ENCODE measurements around the gene TMEM132E.

The TMEM132E gene

GRCh38 chr17:34673995-34674890, 94.9 kb downstream of the TMEM132E start:
- H3K9me3 ChIP-seq (ENCODE audit: control insufficient read depth, insufficient read depth, low read depth, low read length): no peaks in the 10 kb centered on the region
- no peaks in the 10 kb centered on the region for H3K36me3 ChIP-seq (ENCODE audit: control insufficient read depth in 2 of 2, insufficient read depth in 1 of 2, low read length in 2 of 2)
- ChIA-PET CTCF (no interaction called here), POLR2A (no interaction called here)
- H3K27ac ChIP-seq (ENCODE audit: extremely low read depth, low read depth, low read length): no peak overlapping the region
- H3K4me3 ChIP-seq (ENCODE audit: low read depth, low read length): no peak overlapping the region
- no peak for TF ChIP-seq IKZF3 (tag by site-specific recombination; IDR thresholded peaks at IDR 0.05)
- TF ChIP-seq EGR2 (tag by site-specific recombination; IDR thresholded peaks at IDR 0.05; ENCODE audit: low read depth): no peak
- TF ChIP-seq, protein P1, sequence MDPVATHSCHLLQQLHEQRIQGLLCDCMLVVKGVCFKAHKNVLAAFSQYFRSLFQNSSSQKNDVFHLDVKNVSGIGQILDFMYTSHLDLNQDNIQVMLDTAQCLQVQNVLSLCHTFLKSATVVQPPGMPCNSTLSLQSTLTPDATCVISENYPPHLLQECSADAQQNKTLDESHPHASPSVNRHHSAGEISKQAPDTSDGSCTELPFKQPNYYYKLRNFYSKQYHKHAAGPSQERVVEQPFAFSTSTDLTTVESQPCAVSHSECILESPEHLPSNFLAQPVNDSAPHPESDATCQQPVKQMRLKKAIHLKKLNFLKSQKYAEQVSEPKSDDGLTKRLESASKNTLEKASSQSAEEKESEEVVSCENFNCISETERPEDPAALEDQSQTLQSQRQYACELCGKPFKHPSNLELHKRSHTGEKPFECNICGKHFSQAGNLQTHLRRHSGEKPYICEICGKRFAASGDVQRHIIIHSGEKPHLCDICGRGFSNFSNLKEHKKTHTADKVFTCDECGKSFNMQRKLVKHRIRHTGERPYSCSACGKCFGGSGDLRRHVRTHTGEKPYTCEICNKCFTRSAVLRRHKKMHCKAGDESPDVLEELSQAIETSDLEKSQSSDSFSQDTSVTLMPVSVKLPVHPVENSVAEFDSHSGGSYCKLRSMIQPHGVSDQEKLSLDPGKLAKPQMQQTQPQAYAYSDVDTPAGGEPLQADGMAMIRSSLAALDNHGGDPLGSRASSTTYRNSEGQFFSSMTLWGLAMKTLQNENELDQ (tag by site-specific recombination; IDR thresholded peaks at IDR 0.05; ENCODE audit: low read depth): no peak
- no peak for TF ChIP-seq ZNF449 (tag by site-specific recombination; IDR thresholded peaks at IDR 0.05)
- TF ChIP-seq, protein P2, sequence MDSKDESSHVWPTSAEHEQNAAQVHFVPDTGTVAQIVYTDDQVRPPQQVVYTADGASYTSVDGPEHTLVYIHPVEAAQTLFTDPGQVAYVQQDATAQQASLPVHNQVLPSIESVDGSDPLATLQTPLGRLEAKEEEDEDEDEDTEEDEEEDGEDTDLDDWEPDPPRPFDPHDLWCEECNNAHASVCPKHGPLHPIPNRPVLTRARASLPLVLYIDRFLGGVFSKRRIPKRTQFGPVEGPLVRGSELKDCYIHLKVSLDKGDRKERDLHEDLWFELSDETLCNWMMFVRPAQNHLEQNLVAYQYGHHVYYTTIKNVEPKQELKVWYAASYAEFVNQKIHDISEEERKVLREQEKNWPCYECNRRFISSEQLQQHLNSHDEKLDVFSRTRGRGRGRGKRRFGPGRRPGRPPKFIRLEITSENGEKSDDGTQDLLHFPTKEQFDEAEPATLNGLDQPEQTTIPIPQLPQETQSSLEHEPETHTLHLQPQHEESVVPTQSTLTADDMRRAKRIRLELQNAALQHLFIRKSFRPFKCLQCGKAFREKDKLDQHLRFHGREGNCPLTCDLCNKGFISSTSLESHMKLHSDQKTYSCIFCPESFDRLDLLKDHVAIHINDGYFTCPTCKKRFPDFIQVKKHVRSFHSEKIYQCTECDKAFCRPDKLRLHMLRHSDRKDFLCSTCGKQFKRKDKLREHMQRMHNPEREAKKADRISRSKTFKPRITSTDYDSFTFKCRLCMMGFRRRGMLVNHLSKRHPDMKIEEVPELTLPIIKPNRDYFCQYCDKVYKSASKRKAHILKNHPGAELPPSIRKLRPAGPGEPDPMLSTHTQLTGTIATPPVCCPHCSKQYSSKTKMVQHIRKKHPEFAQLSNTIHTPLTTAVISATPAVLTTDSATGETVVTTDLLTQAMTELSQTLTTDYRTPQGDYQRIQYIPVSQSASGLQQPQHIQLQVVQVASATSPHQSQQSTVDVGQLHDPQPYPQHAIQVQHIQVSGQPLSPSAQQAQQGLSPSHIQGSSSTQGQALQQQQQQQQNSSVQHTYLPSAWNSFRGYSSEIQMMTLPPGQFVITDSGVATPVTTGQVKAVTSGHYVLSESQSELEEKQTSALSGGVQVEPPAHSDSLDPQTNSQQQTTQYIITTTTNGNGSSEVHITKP (tag by site-specific recombination; IDR thresholded peaks at IDR 0.05): no peak
- TF ChIP-seq HOXA7 (CRISPR knock-in tag; IDR thresholded peaks at IDR 0.05; ENCODE audit: borderline replicate concordance): no peak
- TF ChIP-seq ZNF132 (tag by site-specific recombination; IDR thresholded peaks at IDR 0.05; ENCODE audit: borderline replicate concordance): no peak
- no peak for TF ChIP-seq ZNF555 (tag by site-specific recombination; conservative IDR thresholded peaks at IDR 0.05)
- no peak for TF ChIP-seq ZNF37A (tag by site-specific recombination; IDR thresholded peaks at IDR 0.05)
- no peak for TF ChIP-seq ZNF184 (tag by site-specific recombination; IDR thresholded peaks at IDR 0.05)
- no peak for TF ChIP-seq ZSCAN30 (tag by site-specific recombination; IDR thresholded peaks at IDR 0.05)
- H3K4me1 ChIP-seq (ENCODE audit: control insufficient read depth, insufficient read depth, low read length): no peaks in the 10 kb centered on the region

DNA sequence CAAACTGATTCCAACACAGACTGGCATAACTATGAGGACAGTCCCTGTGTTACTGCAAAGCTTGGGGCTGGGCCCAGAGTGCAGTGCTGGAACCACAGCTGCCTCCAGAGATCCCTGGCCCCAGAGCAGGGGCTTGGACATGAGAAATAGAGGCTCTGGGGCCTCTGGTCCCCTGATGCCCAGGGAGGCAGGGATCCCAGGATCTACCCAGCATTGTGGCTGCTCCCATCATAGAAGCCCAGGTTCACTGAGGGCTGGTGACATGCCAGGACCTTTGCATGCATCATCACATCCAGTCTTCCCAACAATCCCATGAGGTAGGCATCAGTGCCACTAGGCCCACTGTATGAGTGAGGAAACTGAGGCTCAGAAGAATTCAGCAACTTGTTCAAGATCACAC, 95.8 kb downstream of the TMEM132E start:
- H3K36me3 ChIP-seq (ENCODE audit: control insufficient read depth in 2 of 2, insufficient read depth in 1 of 2, low read length in 2 of 2): no peaks in the 10 kb centered on the region
- no peaks in the 10 kb centered on the region for H3K4me1 ChIP-seq (ENCODE audit: control insufficient read depth, insufficient read depth, low read length)
- H3K9me3 ChIP-seq (ENCODE audit: control insufficient read depth, insufficient read depth, low read depth, low read length): no peaks in the 10 kb centered on the region
- POLR2A ChIA-PET: no interaction called here
- CTCF ChIA-PET: no interaction called here
- H3K27ac ChIP-seq (ENCODE audit: extremely low read depth, low read depth, low read length): no peak overlapping the region
- no peak overlapping the region for H3K4me3 ChIP-seq (ENCODE audit: low read depth, low read length)
- no peak for TF ChIP-seq ZNF19 (tag by site-specific recombination; IDR thresholded peaks at IDR 0.05; ENCODE audit: low read depth)

- Histone ChIP-seq H3K36me3 (ENCODE audit: control insufficient read depth in 2 of 2, insufficient read depth in 1 of 2, low read length in 2 of 2) (no peaks in the 10 kb centered on the region), H3K9me3 (ENCODE audit: control insufficient read depth, insufficient read depth, low read depth, low read length) (no peaks in the 10 kb centered on the region), H3K4me1 (ENCODE audit: control insufficient read depth, insufficient read depth, low read length) (no peaks in the 10 kb centered on the region), H3K27ac (ENCODE audit: extremely low read depth, low read depth, low read length) (no peak overlapping the region), H3K4me3 (ENCODE audit: low read depth, low read length) (no peak overlapping the region)
- ChIA-PET CTCF (no interaction called here), POLR2A (no interaction called here)
- TF ChIP-seq ZNF707 (tag by site-specific recombination; IDR thresholded peaks at IDR 0.05) (no peak), ZNF792 (tag by site-specific recombination; IDR thresholded peaks at IDR 0.05) (no peak), ZNF449 (tag by site-specific recombination; IDR thresholded peaks at IDR 0.05) (no peak), ZSCAN30 (tag by site-specific recombination; IDR thresholded peaks at IDR 0.05) (no peak), ZNF416 (tag by site-specific recombination; IDR thresholded peaks at IDR 0.05) (no peak), ZNF404 (tag by site-specific recombination; IDR thresholded peaks at IDR 0.05) (no peak), RBAK (tag by site-specific recombination; IDR thresholded peaks at IDR 0.05) (no peak), ZNF747 (tag by site-specific recombination; IDR thresholded peaks at IDR 0.05) (no peak), IKZF3 (tag by site-specific recombination; IDR thresholded peaks at IDR 0.05) (no peak), ZNF626 (tag by site-specific recombination; IDR thresholded peaks at IDR 0.05) (no peak), ZNF558 (tag by site-specific recombination; IDR thresholded peaks at IDR 0.05) (no peak), ZNF24 (tag by site-specific recombination; IDR thresholded peaks at IDR 0.05) (no peak), KLF10 (tag by site-specific recombination; IDR thresholded peaks at IDR 0.05) (no peak), ZNF785 (tag by site-specific recombination; IDR thresholded peaks at IDR 0.05) (no peak)
Measured at GRCh38 chr17:34675605-34676004, 96.2 kb downstream of the TMEM132E start.

Measured in HEK293 (cell line).